C4-2B (cell line): ENCODE data around the gene CYP2U1.

Experiments
- ZFX ChIP-seq: fragments of 450-650 bp; IDR thresholded peaks from 2 replicates; pipeline ENCODE4 v1.6.1; 2017
- TF ChIP-seq, protein P1 (sequence below): fragments of 450-650 bp; conservative IDR thresholded peaks from 2 replicates; pipeline ENCODE4 v1.5.1; 2017; ENCODE audit warnings: mild to moderate bottlenecking

DNA sequence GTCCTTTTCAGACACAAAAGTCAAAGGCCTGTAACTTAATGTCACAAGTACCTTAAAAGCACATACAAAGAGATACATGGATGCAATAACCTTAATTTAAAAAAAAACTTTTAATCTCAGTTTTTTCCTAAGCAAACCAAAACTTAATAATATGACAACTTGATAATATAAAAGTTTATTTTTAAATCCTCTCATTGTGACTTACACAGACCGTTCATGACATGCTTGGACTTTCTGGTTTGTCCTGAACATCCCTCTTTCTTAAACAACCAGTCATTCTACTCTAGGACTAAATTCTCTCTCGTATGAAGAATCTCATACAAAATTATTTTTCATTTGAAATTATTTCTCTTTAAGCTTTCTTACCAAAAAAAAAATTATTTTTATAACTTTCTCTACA, 43.1 kb upstream of the CYP2U1 start:
- TF ChIP-seq, protein P1, sequence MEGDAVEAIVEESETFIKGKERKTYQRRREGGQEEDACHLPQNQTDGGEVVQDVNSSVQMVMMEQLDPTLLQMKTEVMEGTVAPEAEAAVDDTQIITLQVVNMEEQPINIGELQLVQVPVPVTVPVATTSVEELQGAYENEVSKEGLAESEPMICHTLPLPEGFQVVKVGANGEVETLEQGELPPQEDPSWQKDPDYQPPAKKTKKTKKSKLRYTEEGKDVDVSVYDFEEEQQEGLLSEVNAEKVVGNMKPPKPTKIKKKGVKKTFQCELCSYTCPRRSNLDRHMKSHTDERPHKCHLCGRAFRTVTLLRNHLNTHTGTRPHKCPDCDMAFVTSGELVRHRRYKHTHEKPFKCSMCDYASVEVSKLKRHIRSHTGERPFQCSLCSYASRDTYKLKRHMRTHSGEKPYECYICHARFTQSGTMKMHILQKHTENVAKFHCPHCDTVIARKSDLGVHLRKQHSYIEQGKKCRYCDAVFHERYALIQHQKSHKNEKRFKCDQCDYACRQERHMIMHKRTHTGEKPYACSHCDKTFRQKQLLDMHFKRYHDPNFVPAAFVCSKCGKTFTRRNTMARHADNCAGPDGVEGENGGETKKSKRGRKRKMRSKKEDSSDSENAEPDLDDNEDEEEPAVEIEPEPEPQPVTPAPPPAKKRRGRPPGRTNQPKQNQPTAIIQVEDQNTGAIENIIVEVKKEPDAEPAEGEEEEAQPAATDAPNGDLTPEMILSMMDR = no peak
- no peak for TF ChIP-seq ZFX
